ENCODE data around the gene DPH2.

The DPH2 gene
- 26.1 to 90.3 (median 35.4) reads per million in 4 experiments for total RNA-seq

GRCh38 chr1:43969746-43970466 is at the start of gene DPH2:
Gene DPH2, plus strand, starts transcription at chr1:43970010. Its CDS starts 166 bp downstream, at chr1:43970176.
- peak; percentile 91 for DNase-seq

- no peak for DNase-seq
Observed at GRCh38 chr1:43921022-43921421, 48.8 kb upstream of the DPH2 start.

DNA sequence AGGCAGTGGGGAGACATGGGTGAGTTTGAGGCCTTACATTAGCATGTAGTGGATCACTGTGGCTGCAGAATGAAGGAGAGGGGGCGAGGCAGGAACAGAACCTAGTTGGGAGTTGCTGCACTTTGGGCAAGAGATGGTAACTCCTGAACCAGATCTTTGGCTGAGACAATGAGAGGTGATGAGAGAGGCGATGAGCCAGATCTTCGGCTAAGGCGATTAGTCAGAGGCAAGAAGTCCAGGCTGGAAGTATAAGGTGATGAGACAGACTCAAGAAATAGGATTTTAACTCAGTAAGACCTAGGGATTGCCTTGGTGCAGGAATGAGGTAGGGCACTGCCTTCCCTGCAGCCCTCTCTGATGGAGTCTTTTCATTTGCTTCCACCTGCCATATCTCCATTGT is 45.3 kb upstream of the DPH2 start:
- DNase-seq: no peak

DNA sequence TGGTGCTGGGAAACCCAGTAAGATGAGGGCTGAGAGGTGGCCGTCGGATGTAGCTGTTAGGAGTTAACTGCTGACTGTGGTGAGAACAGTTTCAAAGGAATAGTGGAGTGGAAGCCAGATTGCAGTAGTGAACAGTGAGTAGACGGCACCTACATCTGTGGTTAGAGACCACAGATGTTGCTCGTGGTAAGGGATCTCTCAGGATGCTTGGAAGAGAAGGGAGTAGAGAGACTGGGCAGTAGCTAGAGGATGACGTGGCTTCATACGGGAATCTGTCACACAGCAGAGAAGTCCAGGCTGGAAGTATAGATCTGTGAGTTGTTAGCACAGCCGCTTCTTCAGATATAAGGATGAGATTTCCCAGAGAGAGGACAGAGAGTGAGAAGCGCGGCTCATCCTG is 44.0 kb upstream of the DPH2 start:
- no peak for DNase-seq

DNA sequence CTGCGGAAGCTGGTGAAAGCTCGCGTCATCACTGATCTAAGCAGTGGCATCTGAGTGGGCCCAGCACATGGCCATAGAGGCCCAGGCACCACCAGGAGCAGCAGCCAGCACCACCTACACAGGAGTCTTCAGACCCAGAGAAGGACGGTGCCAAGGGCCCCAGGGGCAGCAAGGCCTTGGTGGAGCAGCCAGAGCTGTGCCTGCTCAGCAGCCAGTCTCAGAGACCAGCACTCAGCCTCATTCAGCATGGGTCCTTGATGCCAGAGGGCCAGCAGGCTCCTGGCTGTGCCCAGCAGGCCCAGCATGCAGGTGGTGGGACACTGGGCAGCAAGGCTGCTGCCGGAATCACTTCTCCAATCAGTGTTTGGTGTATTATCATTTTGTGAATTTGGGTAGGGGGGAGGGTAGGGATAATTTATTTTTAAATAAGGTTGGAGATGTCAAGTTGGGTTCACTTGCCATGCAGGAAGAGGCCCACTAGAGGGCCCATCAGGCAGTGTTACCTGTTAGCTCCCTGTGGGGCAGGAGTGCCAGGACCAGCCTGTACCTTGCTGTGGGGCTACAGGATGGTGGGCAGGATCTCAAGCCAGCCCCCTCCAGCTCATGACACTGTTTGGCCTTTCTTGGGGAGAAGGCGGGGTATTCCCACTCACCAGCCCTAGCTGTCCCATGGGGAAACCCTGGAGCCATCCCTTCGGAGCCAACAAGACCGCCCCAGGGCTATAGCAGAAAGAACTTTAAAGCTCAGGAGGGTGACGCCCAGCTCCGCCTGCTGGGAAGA is 39.5 kb upstream of the DPH2 start:
- no peak for DNase-seq

GRCh38 chr1:43930949-43931275 is 38.9 kb upstream of the DPH2 start:
- DNase-seq: no peak

DNA sequence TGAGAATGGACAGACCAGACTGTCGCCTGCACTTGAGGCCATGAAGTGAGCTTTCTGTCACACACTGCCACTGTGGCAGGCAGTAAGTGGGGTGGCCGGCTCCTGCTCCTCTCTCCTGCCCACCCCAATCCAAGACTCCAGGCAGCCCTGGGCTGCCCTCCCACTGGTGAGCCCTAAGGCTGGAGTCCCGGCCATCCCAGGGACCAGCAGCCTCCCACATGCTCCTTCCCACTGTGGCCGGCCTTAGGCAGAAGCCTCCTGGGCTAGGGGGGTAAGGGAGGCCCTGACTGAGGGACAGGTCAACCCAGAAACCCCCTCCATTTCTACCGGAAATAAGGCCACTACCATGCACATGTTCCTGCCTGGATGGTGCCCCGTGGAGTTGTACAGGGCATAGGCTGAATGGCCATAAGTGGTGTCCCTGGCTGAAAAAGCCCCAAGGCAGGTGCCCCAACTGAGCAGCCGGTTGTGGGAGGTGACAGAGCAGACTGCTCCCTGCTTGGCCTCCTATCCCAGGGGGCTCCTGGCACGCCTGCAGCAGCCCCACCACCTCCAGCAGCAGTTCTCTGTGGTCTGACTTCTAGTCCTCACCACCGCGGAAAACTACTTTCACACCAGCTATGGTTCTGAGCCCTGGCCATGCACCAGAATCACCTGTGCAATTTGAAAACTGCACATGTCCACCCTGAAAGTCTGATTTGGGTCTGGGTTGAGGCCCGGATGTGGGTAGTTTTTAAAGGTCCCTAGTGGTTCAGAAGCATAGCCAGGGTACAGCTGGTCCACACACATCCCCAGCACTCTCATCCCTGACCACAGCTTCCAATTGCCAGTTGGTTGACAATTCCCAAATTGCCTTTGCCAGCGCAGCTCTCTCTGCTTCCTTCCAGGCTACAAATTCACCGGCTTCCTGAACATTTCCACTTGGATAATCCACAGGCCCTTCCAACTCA is 37.8 kb upstream of the DPH2 start:
- DNase-seq: no peak

GRCh38 chr1:43932786-43933385 is 36.9 kb upstream of the DPH2 start:
- DNase-seq: no peak

DNA sequence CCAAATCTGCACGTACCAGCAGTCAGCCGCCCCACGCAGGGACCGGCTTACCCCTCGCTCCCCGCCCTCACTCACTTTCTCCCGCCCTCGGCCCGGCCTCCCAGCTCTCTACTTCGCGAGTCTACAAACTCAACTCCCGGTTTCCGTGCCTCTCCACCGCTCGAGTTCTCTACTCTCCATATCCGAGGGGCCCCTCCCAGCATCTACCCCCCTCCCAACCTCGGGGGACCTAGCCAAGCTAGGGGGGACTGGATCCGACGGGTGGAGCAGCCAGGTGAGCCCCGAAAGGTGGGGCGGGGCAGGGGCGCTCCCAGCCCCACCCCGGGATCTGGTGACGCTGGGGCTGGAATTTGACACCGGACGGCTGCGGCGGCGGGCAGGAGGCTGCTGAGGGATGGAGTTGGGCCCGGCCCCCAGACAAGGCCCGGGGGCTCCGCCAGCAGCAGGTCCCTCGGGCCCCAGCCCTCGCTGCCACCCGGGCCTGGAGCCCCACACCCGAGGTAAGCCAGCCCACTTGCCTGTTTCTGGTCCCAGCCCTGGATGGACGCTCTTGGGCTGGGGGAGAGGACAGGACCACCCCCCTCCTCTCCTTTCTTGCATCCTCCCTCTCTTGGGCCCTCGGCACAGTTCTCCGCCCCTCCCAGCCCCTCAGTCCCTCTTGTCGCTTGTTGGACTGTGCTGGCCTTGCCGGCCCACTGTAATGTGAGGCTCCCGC is 36.3 kb upstream of the DPH2 start, which contains the start of gene ARTN:
ARTN (plus strand) TSS at position 416 of the 715 bp plus-strand sequence. CDS start 1,856 bp downstream, outside the sequence.
- no peak for DNase-seq

GRCh38 chr1:43934101-43934985 is 35.5 kb upstream of the DPH2 start:
- DNase-seq: peak; percentile 30

DNA sequence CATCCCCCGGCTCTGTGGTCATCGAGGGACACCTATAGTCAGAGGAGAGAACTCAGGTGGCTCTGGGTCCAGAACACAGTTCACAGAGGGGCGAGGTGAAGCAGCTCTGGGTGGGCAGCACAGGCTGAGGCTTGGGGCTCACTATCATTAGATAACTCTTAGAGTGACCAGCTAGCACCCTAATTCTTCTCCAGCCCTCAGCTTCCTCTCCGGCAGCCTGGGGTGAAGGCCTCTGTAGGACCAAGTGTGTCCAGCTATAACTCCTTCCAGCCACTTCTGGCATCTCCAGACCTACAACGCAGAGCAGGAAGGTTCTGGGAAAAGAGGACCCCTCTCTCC is 34.9 kb upstream of the DPH2 start:
- DNase-seq: no peak

DNA sequence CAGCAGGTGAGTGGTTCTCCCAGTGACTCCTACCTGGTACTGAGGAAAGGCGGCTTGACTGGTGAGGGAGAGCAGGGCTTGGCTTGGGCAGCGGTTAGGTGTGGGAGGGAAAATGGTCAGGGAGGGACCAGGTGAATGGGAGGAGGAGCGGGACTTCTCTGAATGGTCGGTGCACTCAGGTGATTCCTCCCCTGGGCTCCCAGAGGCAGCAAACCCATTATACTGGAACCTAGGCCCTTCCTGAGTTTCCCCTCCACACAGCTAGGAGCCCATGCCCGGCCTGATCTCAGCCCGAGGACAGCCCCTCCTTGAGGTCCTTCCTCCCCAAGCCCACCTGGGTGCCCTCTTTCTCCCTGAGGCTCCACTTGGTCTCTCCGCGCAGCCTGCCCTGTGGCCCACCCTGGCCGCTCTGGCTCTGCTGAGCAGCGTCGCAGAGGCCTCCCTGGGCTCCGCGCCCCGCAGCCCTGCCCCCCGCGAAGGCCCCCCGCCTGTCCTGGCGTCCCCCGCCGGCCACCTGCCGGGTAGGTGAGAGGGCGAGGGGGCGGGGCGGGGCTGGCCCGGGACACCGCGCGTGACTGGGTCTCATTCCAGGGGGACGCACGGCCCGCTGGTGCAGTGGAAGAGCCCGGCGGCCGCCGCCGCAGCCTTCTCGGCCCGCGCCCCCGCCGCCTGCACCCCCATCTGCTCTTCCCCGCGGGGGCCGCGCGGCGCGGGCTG is 33.9 kb upstream of the DPH2 start:
- no peak for DNase-seq

- DNase-seq: no peak
Observed at GRCh38 chr1:43936431-43937151, 33.2 kb upstream of the DPH2 start.

GRCh38 chr1:43937179-43937865 is 32.5 kb upstream of the DPH2 start:
- DNase-seq: no peak

- DNase-seq: no peak
Observed at GRCh38 chr1:43938383-43938782, 31.4 kb upstream of the DPH2 start.

DNA sequence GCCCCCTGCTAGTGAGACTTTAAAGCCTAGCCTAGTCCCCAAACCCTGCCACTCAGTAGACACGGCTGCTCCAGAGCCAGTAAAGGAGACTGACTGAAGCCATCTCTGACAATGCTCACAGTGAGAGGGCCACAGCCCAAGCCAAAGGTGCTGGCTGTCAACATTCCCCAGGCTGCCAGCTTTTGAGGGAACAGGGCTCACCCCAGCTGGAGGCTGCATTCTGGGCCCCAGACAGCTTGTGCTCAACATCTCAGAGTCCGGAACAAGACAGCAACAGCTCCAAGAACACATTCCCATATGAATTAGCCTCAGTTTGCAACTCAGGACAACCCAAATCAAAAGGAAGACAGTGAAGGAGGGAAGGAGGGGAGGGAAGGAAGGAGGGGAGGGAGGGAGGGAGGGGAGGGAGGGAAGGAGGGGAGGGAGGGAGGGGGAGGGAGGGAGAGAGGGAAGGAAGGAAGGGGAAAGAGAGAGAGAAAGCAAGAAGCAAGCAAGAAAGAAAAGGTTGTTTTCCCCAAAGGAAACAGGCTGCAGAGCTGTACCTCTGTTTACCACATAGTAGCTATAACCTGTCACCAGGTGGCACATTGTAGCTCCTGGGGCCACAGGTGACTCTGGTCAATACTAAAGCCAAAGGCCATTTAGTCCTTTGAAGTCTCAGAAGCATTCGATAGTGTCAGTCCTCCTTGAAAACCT is 30.8 kb upstream of the DPH2 start:
- no peak for DNase-seq

DNA sequence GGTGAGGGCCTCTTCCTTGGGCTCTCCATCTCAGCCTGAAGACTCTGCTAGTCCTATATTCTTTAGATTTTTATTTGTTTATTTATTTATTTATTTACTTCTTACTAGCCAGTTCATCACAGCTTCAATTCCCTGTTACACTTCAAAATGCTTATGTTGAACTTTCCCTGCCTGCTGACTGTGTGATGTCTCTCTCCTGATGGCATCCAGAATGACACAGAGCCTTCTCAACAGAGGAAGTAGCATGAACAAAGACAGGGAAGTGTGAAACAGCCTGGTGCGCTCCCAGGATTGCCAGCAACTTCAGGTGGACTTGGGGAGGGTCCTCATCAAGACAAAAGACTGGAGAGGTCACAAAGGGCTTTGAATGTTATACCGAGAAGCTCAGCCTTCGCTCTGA is 27.4 kb upstream of the DPH2 start:
- no peak for DNase-seq

DNA sequence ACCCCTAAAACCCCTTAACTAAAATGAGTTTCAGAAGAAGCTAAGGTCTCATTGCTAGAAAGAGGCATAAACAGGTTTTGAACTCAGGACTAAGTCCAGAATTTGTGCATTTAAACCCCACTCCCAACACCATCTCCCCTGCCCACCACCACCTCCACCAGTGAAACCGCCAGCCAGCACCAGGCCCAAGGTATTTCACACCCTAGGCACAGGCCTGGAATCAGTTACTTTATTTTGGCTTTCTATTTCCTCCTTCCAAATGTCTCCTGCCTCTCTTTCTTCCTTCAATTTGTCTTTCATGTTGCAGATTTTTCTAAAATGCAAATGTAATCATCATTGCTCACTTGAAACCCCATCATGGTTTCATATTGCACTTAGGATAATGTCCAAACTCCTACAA is 24.9 kb upstream of the DPH2 start:
- DNase-seq: no peak

All from effector CD8-positive, alpha-beta T cell (primary cell).